B cell (primary cell): ENCODE data around the gene TEX14. TPM values are rescaled to one million over a fixed set of nuclear protein-coding genes. Genes with fewer than 3 reads are reported as not detected.

Experiments
- polyA plus RNA-seq: library from polyadenylated mRNA; depleted of rRNA; stranded (reverse); fragments of >200 nt; gene quantifications from 2 replicates; pipeline ENCODE4 v1.2.3, GENCODE V29; 2012
- small RNA-seq: library from RNA; depleted of rRNA; stranded (forward); fragments of <200 nt; gene quantifications from one replicate; pipeline ENCODE3, GENCODE V24; 2012; ENCODE audit warnings: low replicate concordance, low read depth; ENCODE audit not compliant: insufficient read length
- total RNA-seq, 2 donors: library from RNA; stranded (reverse); fragments of 120-200 nt in 1 of 2; gene quantifications; 1 replicate in 1 of 2; 2 replicates in 1 of 2; pipeline versions ENCODE4 v1.2.3 to v1.2.4, GENCODE V29; 2013 to 2022

TEX14 gene
- total and polyA plus RNA-seq, 2 donors (not counting 1 experiment from before 2014, with no cell fraction given), result 0.10 to 0.20 TPM

Small RNAs within 50 kb of the gene (small RNA-seq; reads per million reads assigned to genes)
- gene AC011195.1 (not detected), gene RF00012 (not detected), gene RNU1-108P (not detected), gene RNU1-52P (not detected), gene RNU1-85P (9.3 reads per million, percentile 82 among the genes with 10 or more reads in this experiment)

Other genes with a start within 250 kb of the TEX14 start
- gene HSF5, start 203.6 kb downstream of the TEX14 start, total RNA-seq, result 4.8 and 5.1 TPM in 2 replicates
- gene HSF5, start 203.6 kb downstream of the TEX14 start, polyA plus RNA-seq, result 2.2 TPM in 2 replicates
- 84.7 and 92.1 TPM in 2 replicates for gene MTMR4, start 177.4 kb downstream of the TEX14 start, total RNA-seq
- 35.2 and 54.1 TPM in 2 replicates for gene MTMR4, start 177.4 kb downstream of the TEX14 start, polyA plus RNA-seq
- gene RAD51C, start 557 bp upstream of the TEX14 start, total RNA-seq, result 33.2 and 35.0 TPM in 2 replicates
- 14.2 and 18.7 TPM in 2 replicates for gene RAD51C, start 557 bp upstream of the TEX14 start, polyA plus RNA-seq
- gene PPM1E, start 63.8 kb upstream of the TEX14 start, total RNA-seq, result not detected in 2 replicates
- not detected in 2 replicates for gene PPM1E, start 63.8 kb upstream of the TEX14 start, polyA plus RNA-seq